ENCODE measurements around the gene SRA1. TPM values are rescaled to one million over a fixed set of nuclear protein-coding genes. Genes with fewer than 3 reads are reported as not detected.

SRA1 gene
- total and polyA plus RNA-seq, 9 of the 15 experiments (the other 6 are each of a cell fraction or from before 2014, with no cell fraction given) = 24.1 to 47.4 (median 41.3) TPM

DNA sequence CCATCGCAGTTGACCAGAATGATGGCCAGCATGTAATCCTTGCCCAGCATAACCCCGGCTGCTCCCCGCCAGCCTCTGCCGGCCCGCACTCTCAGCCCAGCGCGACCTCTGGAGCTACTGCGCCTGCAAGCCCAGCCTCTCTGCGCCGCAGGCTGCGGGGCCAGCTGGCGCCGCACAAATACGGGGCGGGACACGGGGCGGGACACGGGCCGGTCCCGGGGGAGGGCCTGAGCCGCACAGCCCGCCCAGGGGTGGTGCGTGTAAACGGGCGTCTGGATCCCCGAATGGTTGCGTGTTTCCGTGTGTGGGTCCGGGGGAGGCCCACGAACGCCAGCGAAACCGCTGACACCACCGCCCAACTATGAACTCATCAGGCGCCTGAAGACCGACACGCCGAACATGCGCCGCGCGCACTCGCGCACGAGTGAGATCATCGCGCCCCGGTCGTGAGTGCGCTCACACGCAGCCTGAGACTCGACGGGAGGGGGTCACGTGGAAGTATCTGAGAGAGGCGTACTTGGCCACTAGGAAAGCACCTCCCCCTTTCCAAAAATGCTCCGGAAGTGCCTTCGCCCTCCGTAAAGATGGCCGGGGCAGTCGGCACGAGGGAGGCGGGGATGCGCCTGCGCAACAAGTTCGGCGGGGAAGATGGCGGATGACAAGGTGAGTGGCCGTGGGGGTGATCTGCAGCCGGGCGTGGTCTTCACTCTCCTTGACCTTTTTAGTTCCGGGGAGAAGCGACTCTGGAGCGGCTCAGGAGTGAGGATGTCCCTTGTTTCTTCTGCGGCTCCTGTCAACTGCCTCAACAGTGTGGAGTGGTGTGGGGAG is 7.1 kb upstream of the SRA1 start, which contains the start of the genes APBB3 and SLC35A4 (continued):
- TF ChIP-seq, protein P1, sequence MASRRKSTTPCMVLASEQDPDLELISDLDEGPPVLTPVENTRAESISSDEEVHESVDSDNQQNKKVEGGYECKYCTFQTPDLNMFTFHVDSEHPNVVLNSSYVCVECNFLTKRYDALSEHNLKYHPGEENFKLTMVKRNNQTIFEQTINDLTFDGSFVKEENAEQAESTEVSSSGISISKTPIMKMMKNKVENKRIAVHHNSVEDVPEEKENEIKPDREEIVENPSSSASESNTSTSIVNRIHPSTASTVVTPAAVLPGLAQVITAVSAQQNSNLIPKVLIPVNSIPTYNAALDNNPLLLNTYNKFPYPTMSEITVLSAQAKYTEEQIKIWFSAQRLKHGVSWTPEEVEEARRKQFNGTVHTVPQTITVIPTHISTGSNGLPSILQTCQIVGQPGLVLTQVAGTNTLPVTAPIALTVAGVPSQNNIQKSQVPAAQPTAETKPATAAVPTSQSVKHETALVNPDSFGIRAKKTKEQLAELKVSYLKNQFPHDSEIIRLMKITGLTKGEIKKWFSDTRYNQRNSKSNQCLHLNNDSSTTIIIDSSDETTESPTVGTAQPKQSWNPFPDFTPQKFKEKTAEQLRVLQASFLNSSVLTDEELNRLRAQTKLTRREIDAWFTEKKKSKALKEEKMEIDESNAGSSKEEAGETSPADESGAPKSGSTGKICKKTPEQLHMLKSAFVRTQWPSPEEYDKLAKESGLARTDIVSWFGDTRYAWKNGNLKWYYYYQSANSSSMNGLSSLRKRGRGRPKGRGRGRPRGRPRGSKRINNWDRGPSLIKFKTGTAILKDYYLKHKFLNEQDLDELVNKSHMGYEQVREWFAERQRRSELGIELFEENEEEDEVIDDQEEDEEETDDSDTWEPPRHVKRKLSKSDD (conservative IDR thresholded peaks at IDR 0.05; ENCODE audit: low read length) = peak; percentile 12; the same call in 1 of the 2 replicates
- TF ChIP-seq, protein P2, sequence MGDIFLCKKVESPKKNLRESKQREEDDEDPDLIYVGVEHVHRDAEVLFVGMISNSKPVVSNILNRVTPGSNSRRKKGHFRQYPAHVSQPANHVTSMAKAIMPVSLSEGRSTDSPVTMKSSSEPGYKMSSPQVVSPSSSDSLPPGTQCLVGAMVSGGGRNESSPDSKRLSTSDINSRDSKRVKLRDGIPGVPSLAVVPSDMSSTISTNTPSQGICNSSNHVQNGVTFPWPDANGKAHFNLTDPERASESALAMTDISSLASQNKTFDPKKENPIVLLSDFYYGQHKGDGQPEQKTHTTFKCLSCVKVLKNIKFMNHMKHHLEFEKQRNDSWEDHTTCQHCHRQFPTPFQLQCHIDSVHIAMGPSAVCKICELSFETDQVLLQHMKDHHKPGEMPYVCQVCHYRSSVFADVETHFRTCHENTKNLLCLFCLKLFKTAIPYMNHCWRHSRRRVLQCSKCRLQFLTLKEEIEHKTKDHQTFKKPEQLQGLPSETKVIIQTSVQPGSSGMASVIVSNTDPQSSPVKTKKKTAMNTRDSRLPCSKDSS (IDR thresholded peaks at IDR 0.05; ENCODE audit: low read depth, partially characterized antibody) = no peak
- TF ChIP-seq ETV5 (CRISPR knock-in tag; IDR thresholded peaks at IDR 0.05; ENCODE audit: low read depth) (peak; percentile 98), CBFB (CRISPR knock-in tag; IDR thresholded peaks at IDR 0.05) (peak; percentile 8; the same call in 1 of the 2 replicates), ZEB2 (IDR thresholded peaks at IDR 0.05) (no peak), SIRT6 (IDR thresholded peaks at IDR 0.05; ENCODE audit: low read depth, low read length) (no peak), SMC3 (conservative IDR thresholded peaks at IDR 0.05; ENCODE audit: insufficient read depth, low read depth, low read length) (0 out of 2 replicates have a peak, but pooled peaks have one; percentile 17), SMARCC2 (IDR thresholded peaks at IDR 0.05; ENCODE audit: low read depth) (no peak), POLR2A (conservative IDR thresholded peaks at IDR 0.05) (peak; percentile 93), CBX5 (IDR thresholded peaks at IDR 0.05; ENCODE audit: borderline replicate concordance, low read depth) (no peak; the same call in 1 of the 2 replicates), ERF (CRISPR knock-in tag; IDR thresholded peaks at IDR 0.05) (no peak), SP2 (IDR thresholded peaks at IDR 0.05; ENCODE audit: extremely low read depth, low read depth, low read length, poor library complexity, severe bottlenecking) (no peak), BRD4 (IDR thresholded peaks at IDR 0.05) (no peak), DACH1 (IDR thresholded peaks at IDR 0.05; ENCODE audit: partially characterized antibody) (peak; percentile 79), ZC3H11A (IDR thresholded peaks at IDR 0.05; ENCODE audit: low read depth, low read length) (no peak), SRF (CRISPR knock-in tag; IDR thresholded peaks at IDR 0.05) (peak in 1 of 2 experiments; percentile 90; a peak in 2 of 4 replicates), SMARCA4 (IDR thresholded peaks at IDR 0.05) (no peak; the same call in 1 of the 2 replicates), ZSCAN29 (IDR thresholded peaks at IDR 0.05) (no peak), CHD2 (IDR thresholded peaks at IDR 0.05; ENCODE audit: low read depth, low read length) (peak; percentile 48; the same call in 1 of the 2 replicates)
- TF ChIP-seq, protein P3, sequence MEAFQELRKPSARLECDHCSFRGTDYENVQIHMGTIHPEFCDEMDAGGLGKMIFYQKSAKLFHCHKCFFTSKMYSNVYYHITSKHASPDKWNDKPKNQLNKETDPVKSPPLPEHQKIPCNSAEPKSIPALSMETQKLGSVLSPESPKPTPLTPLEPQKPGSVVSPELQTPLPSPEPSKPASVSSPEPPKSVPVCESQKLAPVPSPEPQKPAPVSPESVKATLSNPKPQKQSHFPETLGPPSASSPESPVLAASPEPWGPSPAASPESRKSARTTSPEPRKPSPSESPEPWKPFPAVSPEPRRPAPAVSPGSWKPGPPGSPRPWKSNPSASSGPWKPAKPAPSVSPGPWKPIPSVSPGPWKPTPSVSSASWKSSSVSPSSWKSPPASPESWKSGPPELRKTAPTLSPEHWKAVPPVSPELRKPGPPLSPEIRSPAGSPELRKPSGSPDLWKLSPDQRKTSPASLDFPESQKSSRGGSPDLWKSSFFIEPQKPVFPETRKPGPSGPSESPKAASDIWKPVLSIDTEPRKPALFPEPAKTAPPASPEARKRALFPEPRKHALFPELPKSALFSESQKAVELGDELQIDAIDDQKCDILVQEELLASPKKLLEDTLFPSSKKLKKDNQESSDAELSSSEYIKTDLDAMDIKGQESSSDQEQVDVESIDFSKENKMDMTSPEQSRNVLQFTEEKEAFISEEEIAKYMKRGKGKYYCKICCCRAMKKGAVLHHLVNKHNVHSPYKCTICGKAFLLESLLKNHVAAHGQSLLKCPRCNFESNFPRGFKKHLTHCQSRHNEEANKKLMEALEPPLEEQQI (IDR thresholded peaks at IDR 0.05) = no peak; the same call in 1 of the 2 replicates
- TF ChIP-seq, protein P4, sequence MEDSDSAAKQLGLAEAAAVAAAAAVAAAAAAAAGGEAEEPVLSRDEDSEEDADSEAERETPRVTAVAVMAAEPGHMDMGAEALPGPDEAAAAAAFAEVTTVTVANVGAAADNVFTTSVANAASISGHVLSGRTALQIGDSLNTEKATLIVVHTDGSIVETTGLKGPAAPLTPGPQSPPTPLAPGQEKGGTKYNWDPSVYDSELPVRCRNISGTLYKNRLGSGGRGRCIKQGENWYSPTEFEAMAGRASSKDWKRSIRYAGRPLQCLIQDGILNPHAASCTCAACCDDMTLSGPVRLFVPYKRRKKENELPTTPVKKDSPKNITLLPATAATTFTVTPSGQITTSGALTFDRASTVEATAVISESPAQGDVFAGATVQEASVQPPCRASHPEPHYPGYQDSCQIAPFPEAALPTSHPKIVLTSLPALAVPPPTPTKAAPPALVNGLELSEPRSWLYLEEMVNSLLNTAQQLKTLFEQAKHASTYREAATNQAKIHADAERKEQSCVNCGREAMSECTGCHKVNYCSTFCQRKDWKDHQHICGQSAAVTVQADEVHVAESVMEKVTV (CRISPR knock-in tag; IDR thresholded peaks at IDR 0.05) = no peak
